ENCODE measurements around the gene SHISA8.

Gene SHISA8

GRCh38 chr22:41904450-41905410, 10.1 kb downstream of the SHISA8 start:
- Histone ChIP-seq H3K36me3 (ENCODE audit: insufficient read depth, low read length) (peaks cover 82% of the 10 kb centered on the region), H3K4me1 (ENCODE audit: insufficient read depth, low read length, severe bottlenecking) (peaks cover 10% of the 10 kb centered on the region), H2AFZ (ENCODE audit: low read length) (no peak overlapping the region), H3K9me2 (ENCODE audit: low read depth, low read length) (no peaks in the 10 kb centered on the region), H3K9me3 (ENCODE audit: low read length) (no peaks in the 10 kb centered on the region), H4K20me1 (ENCODE audit: insufficient read depth, low read length) (no peaks in the 10 kb centered on the region), H3K9ac (ENCODE audit: low read length) (no peak overlapping the region), H3F3A (ENCODE audit: insufficient read depth, low read length) (0 out of 2 replicates have a peak, but pooled peaks cover 3% of the 10 kb centered on the region), H3K4me2 (ENCODE audit: low read length) (no peak overlapping the region), H3K27ac (ENCODE audit: low read depth, low read length, poor library complexity, severe bottlenecking) (no peak overlapping the region), H3K79me2 (ENCODE audit: insufficient read depth, low read length) (no peaks in the 10 kb centered on the region), H3K27me3 (ENCODE audit: insufficient read depth, low read length) (no peaks in the 10 kb centered on the region), H3K4me3 (ENCODE audit: low read depth, low read length, poor library complexity, severe bottlenecking) (no peak overlapping the region)
- no peak for TF ChIP-seq CTCF (IDR thresholded peaks at IDR 0.05; ENCODE audit: low read length)
- TF ChIP-seq EZH2 (IDR thresholded peaks at IDR 0.05; ENCODE audit: borderline replicate concordance, low read length) = no peak

- H3K9ac ChIP-seq (ENCODE audit: low read length) = no peak overlapping the region
Measured at GRCh38 chr22:41902932-41903421, 11.9 kb downstream of the SHISA8 start.

GRCh38 chr22:41902016-41902415, 12.9 kb downstream of the SHISA8 start:
- Histone ChIP-seq H3K27me3 (ENCODE audit: insufficient read depth, low read length) (no peaks in the 10 kb centered on the region), H3K4me1 (ENCODE audit: insufficient read depth, low read length, severe bottlenecking) (no peaks in the 10 kb centered on the region), H2AFZ (ENCODE audit: low read length) (no peak overlapping the region), H3K9me3 (ENCODE audit: low read length) (no peaks in the 10 kb centered on the region), H4K20me1 (ENCODE audit: insufficient read depth, low read length) (no peaks in the 10 kb centered on the region), H3K9me2 (ENCODE audit: low read depth, low read length) (no peaks in the 10 kb centered on the region), H3K36me3 (ENCODE audit: insufficient read depth, low read length) (peaks cover 99% of the 10 kb centered on the region), H3K79me2 (ENCODE audit: insufficient read depth, low read length) (no peaks in the 10 kb centered on the region), H3K4me3 (ENCODE audit: low read depth, low read length, poor library complexity, severe bottlenecking) (no peak overlapping the region), H3K27ac (ENCODE audit: low read depth, low read length, poor library complexity, severe bottlenecking) (no peak overlapping the region), H3K9ac (ENCODE audit: low read length) (no peak overlapping the region), H3K4me2 (ENCODE audit: low read length) (no peak overlapping the region), H3F3A (ENCODE audit: insufficient read depth, low read length) (no peaks in the 10 kb centered on the region)
- TF ChIP-seq CTCF (IDR thresholded peaks at IDR 0.05; ENCODE audit: low read length) (no peak), EZH2 (IDR thresholded peaks at IDR 0.05; ENCODE audit: borderline replicate concordance, low read length) (no peak)

More at GRCh38 chr22:41902932-41903421, 11.9 kb downstream of the SHISA8 start:
- Histone ChIP-seq H3K9me3 (ENCODE audit: low read length) (no peaks in the 10 kb centered on the region), H3K4me2 (ENCODE audit: low read length) (no peak overlapping the region), H3K9me2 (ENCODE audit: low read depth, low read length) (no peaks in the 10 kb centered on the region), H3F3A (ENCODE audit: insufficient read depth, low read length) (0 out of 2 replicates have a peak, but pooled peaks cover 3% of the 10 kb centered on the region), H3K36me3 (ENCODE audit: insufficient read depth, low read length) (peaks cover 99% of the 10 kb centered on the region), H3K4me3 (ENCODE audit: low read depth, low read length, poor library complexity, severe bottlenecking) (no peak overlapping the region), H3K79me2 (ENCODE audit: insufficient read depth, low read length) (no peaks in the 10 kb centered on the region), H3K27ac (ENCODE audit: low read depth, low read length, poor library complexity, severe bottlenecking) (no peak overlapping the region), H3K27me3 (ENCODE audit: insufficient read depth, low read length) (no peaks in the 10 kb centered on the region), H2AFZ (ENCODE audit: low read length) (no peak overlapping the region), H4K20me1 (ENCODE audit: insufficient read depth, low read length) (no peaks in the 10 kb centered on the region), H3K4me1 (ENCODE audit: insufficient read depth, low read length, severe bottlenecking) (no peaks in the 10 kb centered on the region)
- no peak for TF ChIP-seq CTCF (IDR thresholded peaks at IDR 0.05; ENCODE audit: low read length)

Data from OCI-LY1 (cell line).